ENCODE results near the gene LYVE1. TPM values are rescaled to one million over a fixed set of nuclear protein-coding genes. Genes with fewer than 3 reads are reported as not detected.

The LYVE1 gene
- total and polyA plus RNA-seq, 2 donors (not counting 1 experiment from before 2014, with no cell fraction given), result not detected

- no peaks in the 10 kb centered on the region for H3K27me3 ChIP-seq (replicated peaks in 1 of 4; ENCODE audit: control extremely low read depth in 1 of 4, control insufficient read depth in 3 of 4, insufficient read depth in 4 of 4, low read length in 3 of 4)
- no peaks in the 10 kb centered on the region for H4K20me1 ChIP-seq (ENCODE audit: control insufficient read depth, insufficient read depth, low read length, poor library complexity, severe bottlenecking)
- H3K27me3 Mint-ChIP-seq, result no peaks in the 10 kb centered on the region
- TF ChIP-seq EZH2 (IDR thresholded peaks at IDR 0.05; ENCODE audit: borderline replicate concordance, insufficient read depth, low read depth, low read length, poor library complexity, severe bottlenecking), result no peak
- TF ChIP-seq CTCF (IDR thresholded peaks at IDR 0.05), result no peak
- H3K27ac Mint-ChIP-seq, result peak overlapping the region; percentile 3
- no peaks in the 10 kb centered on the region for H3K4me1 ChIP-seq (ENCODE audit: control insufficient read depth in 2 of 2, insufficient read depth in 2 of 2, low read length in 2 of 2)
- H3K79me2 ChIP-seq (ENCODE audit: control insufficient read depth, insufficient read depth, low read length), result peaks cover 3% of the 10 kb centered on the region
- ChIA-PET POLR2A (interaction anchor here (1.6 kb wide), 1 partner anchor 105 kb away, joined by 3 read pairs; no protein-coding TSS in a partner anchor), CTCF (interaction anchor here (0.7 to 2.8 kb wide), 8 partner anchors 15 to 215 kb away, joined by 3 to 13 read pairs (median 4); partner anchors contain the start of gene RNF141)
- WGBS (ENCODE audit: insufficient coverage), result 100% methylated on average over 2 of the region's 2 CpGs
- intact Hi-C loops (cut with micrococcal nuclease), result no loop called here
- no peak overlapping the region for H2AFZ ChIP-seq (ENCODE audit: insufficient read depth, low read depth, low read length, poor library complexity, severe bottlenecking)
- no peak overlapping the region for H3K9ac ChIP-seq (ENCODE audit: low read length)
- no peak overlapping the region for H3K4me3 Mint-ChIP-seq
- peaks cover 17% of the 10 kb centered on the region for H3K4me1 Mint-ChIP-seq
- H3K4me2 ChIP-seq (replicated peaks; ENCODE audit: low read depth, low read length, poor library complexity, severe bottlenecking), result no peak overlapping the region
- ATAC-seq (ENCODE audit: low read depth) (no peak), DNase-seq (no peak)
- H3K9me3 ChIP-seq (ENCODE audit: control extremely low read depth in 1 of 3, control insufficient read depth in 2 of 3, insufficient read depth in 1 of 3, low read length in 2 of 3), result no peaks in the 10 kb centered on the region
- peaks cover 21 to 74% of the 10 kb centered on the region in 2 experiments for H3K36me3 ChIP-seq (replicated peaks in 1 of 2; ENCODE audit: control extremely low read depth in 1 of 2, control insufficient read depth in 1 of 2, extremely low read depth in 1 of 2, insufficient read depth in 2 of 2, low read length in 1 of 2)
- H3K27ac ChIP-seq (ENCODE audit: low read length in 2 of 2), result peak overlapping the region in 1 of 2 donors; percentile 0
- no peak overlapping the region for H3K4me3 ChIP-seq (ENCODE audit: control extremely low read depth in 1 of 5, extremely low read depth in 1 of 5, insufficient read depth in 1 of 5, low read depth in 2 of 5, low read length in 4 of 5)
- H3K9me3 Mint-ChIP-seq (ENCODE audit: insufficient read depth), result no peaks in the 10 kb centered on the region
Observed at GRCh38 chr11:10519630-10520029, 48.8 kb downstream of the LYVE1 start.

GRCh38 chr11:10518891-10519290 lies 49.6 kb downstream of the LYVE1 start:
- WGBS (ENCODE audit: insufficient coverage), result 100% methylated on average over 1 of the region's 2 CpGs
- H3K4me1 ChIP-seq (ENCODE audit: control insufficient read depth in 2 of 2, insufficient read depth in 2 of 2, low read length in 2 of 2), result no peaks in the 10 kb centered on the region
- no peaks in the 10 kb centered on the region for H3K27me3 ChIP-seq (replicated peaks in 1 of 4; ENCODE audit: control extremely low read depth in 1 of 4, control insufficient read depth in 3 of 4, insufficient read depth in 4 of 4, low read length in 3 of 4)
- H3K27ac ChIP-seq (ENCODE audit: low read length in 2 of 2), result peak overlapping the region in 1 of 2 donors; percentile 39
- ChIA-PET POLR2A (interaction anchor here (1.6 kb wide), 1 partner anchor 106 kb away, joined by 3 read pairs; no protein-coding TSS in a partner anchor), CTCF (interaction anchor here (0.7 to 2.8 kb wide), 6 partner anchors 15 to 215 kb away, joined by 3 to 13 read pairs (median 4); partner anchors contain the start of gene RNF141)
- TF ChIP-seq EZH2 (IDR thresholded peaks at IDR 0.05; ENCODE audit: borderline replicate concordance, insufficient read depth, low read depth, low read length, poor library complexity, severe bottlenecking), result no peak
- no peak for TF ChIP-seq CTCF (IDR thresholded peaks at IDR 0.05)
- no peaks in the 10 kb centered on the region for H4K20me1 ChIP-seq (ENCODE audit: control insufficient read depth, insufficient read depth, low read length, poor library complexity, severe bottlenecking)
- Mint-ChIP-seq H3K27ac (no peak overlapping the region), H3K9me3 (ENCODE audit: insufficient read depth) (no peaks in the 10 kb centered on the region), H3K27me3 (no peaks in the 10 kb centered on the region), H3K4me1 (peaks cover 22% of the 10 kb centered on the region), H3K4me3 (no peak overlapping the region)
- H3K36me3 ChIP-seq (replicated peaks in 1 of 2; ENCODE audit: control extremely low read depth in 1 of 2, control insufficient read depth in 1 of 2, extremely low read depth in 1 of 2, insufficient read depth in 2 of 2, low read length in 1 of 2), result peaks cover 21 to 74% of the 10 kb centered on the region in 2 experiments
- H3K9me3 ChIP-seq (ENCODE audit: control extremely low read depth in 1 of 3, control insufficient read depth in 2 of 3, insufficient read depth in 1 of 3, low read length in 2 of 3), result no peaks in the 10 kb centered on the region
- no peak overlapping the region for H2AFZ ChIP-seq (ENCODE audit: insufficient read depth, low read depth, low read length, poor library complexity, severe bottlenecking)
- peaks cover 3% of the 10 kb centered on the region for H3K79me2 ChIP-seq (ENCODE audit: control insufficient read depth, insufficient read depth, low read length)
- no peak overlapping the region for H3K9ac ChIP-seq (ENCODE audit: low read length)
- intact Hi-C loops (cut with micrococcal nuclease), result no loop called here
- H3K4me3 ChIP-seq (ENCODE audit: control extremely low read depth in 1 of 5, extremely low read depth in 1 of 5, insufficient read depth in 1 of 5, low read depth in 2 of 5, low read length in 4 of 5), result no peak overlapping the region
- DNase-seq (no peak), ATAC-seq (ENCODE audit: low read depth) (no peak)
- H3K4me2 ChIP-seq (replicated peaks; ENCODE audit: low read depth, low read length, poor library complexity, severe bottlenecking), result no peak overlapping the region

All from B cell (primary cell).